PC-9 (cell line): ENCODE results near the gene CAMSAP3. TPM values are rescaled to one million over a fixed set of nuclear protein-coding genes. Genes with fewer than 3 reads are reported as not detected.
A peak's percentile ranks its signal among the peaks of the same experiment; 100 is the strongest.

Source experiments
- BruUV-seq: library from RNA; stranded (reverse); fragments of 400-500 nt; replicated peaks from 2 replicates; lab custom pipeline; 2021; lab: Mats Ljungman, UMichigan
- CTCF ChIA-PET: fragments of 300-600 bp; sonication (Branson Sonifier 250); formaldehyde crosslinking; loops from one replicate; lab custom pipeline; 2022; ENCODE audit warnings: antibody characterized with exemption; lab: Charles Lee
- POLR2A ChIA-PET: fragments of 300-600 bp; sonication (Branson Sonifier 250); formaldehyde crosslinking; loops from one replicate; lab custom pipeline; 2022; ENCODE audit warnings: antibody characterized with exemption; ENCODE audit not compliant: unreplicated experiment; lab: Charles Lee
- DNase-seq, 2 experiments: peaks; one replicate each; pipeline versions ENCODE4 v3.0.0 to v3.0.0-alpha.2; 2015 to 2022; ENCODE audit warnings: mixed read lengths in 1 of 2
- H2AFZ ChIP-seq: fragments of 200-600 bp; sonication (generic); 2 replicates; pipeline ENCODE4 v1.8.1; 2017; ENCODE audit warnings: antibody characterized with exemption
- H3F3A ChIP-seq: fragments of 200-600 bp; sonication (generic); 2 replicates; pipeline ENCODE4 v1.8.1; 2017; ENCODE audit warnings: antibody characterized with exemption, mild to moderate bottlenecking, low read depth; ENCODE audit not compliant: insufficient read depth
- H3K27ac ChIP-seq: fragments of 200-600 bp; sonication (generic); 2 replicates; pipeline ENCODE4 v1.6.1; 2016; ENCODE audit warnings: mixed run types
- H3K27me3 ChIP-seq: fragments of 200-600 bp; sonication (generic); 2 replicates; pipeline ENCODE4 v1.6.1; 2016; ENCODE audit warnings: low read depth, mixed run types; ENCODE audit not compliant: insufficient read depth
- H3K36me3 ChIP-seq: fragments of 200-600 bp; sonication (generic); 2 replicates; pipeline ENCODE4 v1.6.1; 2016; ENCODE audit warnings: low read depth, mixed run types
- H3K4me1 ChIP-seq: fragments of 200-600 bp; sonication (generic); replicated peaks from 2 replicates; pipeline ENCODE4 v1.6.1; 2016; ENCODE audit warnings: mixed run types; ENCODE audit not compliant: insufficient read depth
- H3K4me2 ChIP-seq: fragments of 200-600 bp; sonication (generic); 2 replicates; pipeline ENCODE4 v1.6.1; 2017; ENCODE audit warnings: mixed run types
- H3K4me3 ChIP-seq: fragments of 200-600 bp; sonication (generic); 2 replicates; pipeline ENCODE4 v1.6.1; 2016; ENCODE audit warnings: mixed run types
- H3K79me2 ChIP-seq: fragments of 200-600 bp; sonication (generic); 2 replicates; pipeline ENCODE4 v1.6.1; 2017; ENCODE audit warnings: low read depth, mixed run types
- H3K9me2 ChIP-seq: fragments of 200-600 bp; sonication (generic); 2 replicates; pipeline ENCODE4 v1.8.1; 2017; ENCODE audit warnings: mild to moderate bottlenecking; ENCODE audit not compliant: insufficient read depth
- H3K9me3 ChIP-seq: fragments of 200-600 bp; sonication (generic); 2 replicates; pipeline ENCODE4 v1.8.1; 2016; ENCODE audit warnings: low read depth; ENCODE audit not compliant: insufficient read depth
- H4K20me1 ChIP-seq: fragments of 200-600 bp; sonication (generic); 2 replicates; pipeline ENCODE4 v1.8.1; 2017; ENCODE audit not compliant: insufficient read depth
- CTCF ChIP-seq: fragments of 200-600 bp; sonication (generic); conservative IDR thresholded peaks from 2 replicates; pipeline ENCODE4 v1.6.1; 2017; ENCODE audit warnings: mixed run types, antibody characterized with exemption, mild to moderate bottlenecking, moderate library complexity
- EZH2 ChIP-seq: fragments of 200-600 bp; sonication (generic); IDR thresholded peaks from 2 replicates; pipeline ENCODE4 v1.8.0; 2017; ENCODE audit warnings: antibody characterized with exemption, low read depth
- intact Hi-C: fragments of 100-400 bp; cut with micrococcal nuclease; formaldehyde crosslinking; loops from one replicate; pipeline ENCODE4 v1.10.0; 2022; ENCODE audit not compliant: unreplicated experiment
- total RNA-seq: library from RNA; stranded (reverse); gene quantifications from 2 replicates; pipeline ENCODE4 v1.2.3, GENCODE V29; 2021

Gene CAMSAP3
- total RNA-seq, 1 experiment from 2014 or later = 25.9 TPM

DNA sequence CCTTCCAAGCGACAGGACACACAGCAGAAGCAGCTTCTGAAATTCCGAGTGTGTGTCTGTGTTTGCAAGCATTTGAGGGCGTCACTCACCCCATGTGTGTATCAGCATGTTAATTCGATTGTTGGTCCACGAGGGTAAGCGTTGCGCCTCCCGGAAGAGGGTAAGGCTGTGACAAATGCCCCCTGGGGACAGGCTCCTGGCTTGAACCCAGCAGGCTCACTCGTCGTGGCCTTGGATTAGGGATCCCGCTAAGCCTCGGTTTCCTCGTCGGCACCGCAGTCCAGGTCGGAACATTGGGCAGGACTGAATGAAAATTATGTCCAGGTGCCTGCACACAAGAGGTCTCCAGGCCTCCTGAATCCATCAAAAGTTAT, 40.6 kb downstream of the CAMSAP3 start:
- H3K4me3 ChIP-seq = peak overlapping the region; percentile 89; the same call in 1 of the 2 replicates
- no peak overlapping the region; the same call in 1 of the 2 replicates for H2AFZ ChIP-seq
- intact Hi-C loops = no loop called here
- DNase-seq = no peak
- TSS peak; percentile 25 for BruUV-seq
- no peaks in the 10 kb centered on the region for H3K9me2 ChIP-seq
- CTCF ChIA-PET = no interaction called here
- H4K20me1 ChIP-seq = peaks cover 13% of the 10 kb centered on the region
- H3K36me3 ChIP-seq = no peaks in the 10 kb centered on the region
- peaks cover 11% of the 10 kb centered on the region; the same call in 1 of the 2 replicates for H3K4me1 ChIP-seq
- TF ChIP-seq EZH2 (no peak), CTCF (no peak)
- H3F3A ChIP-seq = peaks cover 46% of the 10 kb centered on the region
- peaks cover 38% of the 10 kb centered on the region for H3K79me2 ChIP-seq
- H3K4me2 ChIP-seq = peak overlapping the region; percentile 71
- POLR2A ChIA-PET = no interaction called here
- no peak overlapping the region for H3K27ac ChIP-seq
- H3K9me3 ChIP-seq = no peaks in the 10 kb centered on the region; the same call in 1 of the 2 replicates
- H3K27me3 ChIP-seq = no peaks in the 10 kb centered on the region

DNA sequence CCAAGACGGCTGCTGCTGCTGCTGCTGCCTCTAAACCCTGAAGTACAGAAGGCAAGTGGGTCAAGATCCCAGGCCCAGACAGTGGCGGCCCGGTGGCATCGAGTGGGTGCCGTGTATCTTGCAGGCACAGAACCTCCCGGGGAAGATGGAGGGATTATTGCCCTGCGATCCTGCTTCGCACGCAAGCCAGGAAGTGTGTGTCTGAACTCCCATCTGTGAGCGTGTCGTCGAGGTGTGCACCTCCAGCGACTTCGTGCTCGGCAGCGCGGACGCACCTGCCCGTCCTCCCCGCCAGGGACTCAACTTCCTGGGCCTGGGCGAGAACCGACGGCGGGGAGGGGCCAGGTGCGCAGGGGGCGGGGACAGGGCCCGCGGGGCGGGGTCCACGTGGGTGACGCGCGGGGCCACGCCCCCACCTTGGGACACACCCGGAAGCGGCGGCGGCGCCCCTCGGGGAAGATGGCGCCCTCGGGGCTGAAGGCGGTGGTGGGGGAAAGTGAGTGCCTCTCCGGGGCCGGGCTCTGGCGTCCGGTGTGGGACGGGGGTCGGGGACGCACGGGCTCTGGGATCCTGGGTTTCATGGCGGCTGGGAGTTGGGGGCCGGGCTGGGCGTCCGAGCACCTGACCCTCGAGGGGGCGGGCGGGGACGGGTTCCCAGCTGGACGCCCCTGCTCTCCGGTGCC, 41.2 kb downstream of the CAMSAP3 start, which contains the start of gene STXBP2:
STXBP2 (plus strand) TSS at position 420 of the 683 bp plus-strand sequence; CDS start at position 460, 40 bp downstream.
- Histone ChIP-seq H3K79me2 (peaks cover 33% of the 10 kb centered on the region), H4K20me1 (peaks cover 13% of the 10 kb centered on the region), H3K27me3 (no peaks in the 10 kb centered on the region), H3K4me2 (peak within 1 kb of the TSS; percentile 71), H3K27ac (peak within 1 kb of the TSS; percentile 37), H3K4me3 (peak within 1 kb of the TSS; percentile 89), H3F3A (peaks cover 46% of the 10 kb centered on the region), H3K4me1 (peaks cover 11% of the 10 kb centered on the region; the same call in 1 of the 2 replicates), H3K36me3 (no peaks in the 10 kb centered on the region), H3K9me3 (no peaks in the 10 kb centered on the region; the same call in 1 of the 2 replicates), H2AFZ (peak within 1 kb of the TSS; percentile 86), H3K9me2 (no peaks in the 10 kb centered on the region)
- peak; percentile 69 to 89 for DNase-seq
- intact Hi-C loops = no loop called here
- POLR2A ChIA-PET = no interaction called here
- no peak for TF ChIP-seq CTCF
- TF ChIP-seq EZH2 = no peak
- BruUV-seq = no TSS peak
- CTCF ChIA-PET = interaction anchor here (1.1 kb wide), 1 partner anchor 163 kb away, joined by 3 read pairs; no protein-coding TSS in a partner anchor

GRCh38 chr19:7637374-7638256, 42.0 kb downstream of the CAMSAP3 start:
- TF ChIP-seq EZH2 = no peak
- no peak for TF ChIP-seq CTCF
- ChIA-PET CTCF (interaction anchor here (0.6 to 1.1 kb wide), 2 partner anchors 162 to 170 kb away, joined by 3 to 5 read pairs; no protein-coding TSS in a partner anchor), POLR2A (interaction anchor here (0.7 kb wide), 1 partner anchor 283 kb away, joined by 3 read pairs; no protein-coding TSS in a partner anchor)
- intact Hi-C loops = no loop called here
- Histone ChIP-seq H3K9me2 (no peaks in the 10 kb centered on the region), H3K4me3 (peak overlapping the region; percentile 89), H4K20me1 (peaks cover 13% of the 10 kb centered on the region), H3K27me3 (no peaks in the 10 kb centered on the region), H3K9me3 (no peaks in the 10 kb centered on the region; the same call in 1 of the 2 replicates), H3K4me1 (peaks cover 11% of the 10 kb centered on the region; the same call in 1 of the 2 replicates), H3K4me2 (peak overlapping the region; percentile 71), H3K79me2 (peaks cover 30% of the 10 kb centered on the region), H3K36me3 (no peaks in the 10 kb centered on the region), H3F3A (peaks cover 46% of the 10 kb centered on the region), H3K27ac (peak overlapping the region; percentile 37), H2AFZ (peak overlapping the region; percentile 86)
- TSS peak; percentile 25 for BruUV-seq
- DNase-seq = peak in 1 of 2 experiments; percentile 41
